Activated naive CD8-positive, alpha-beta T cell treated with anti-CD3 and anti-CD28 coated beads, Interleukin-2, amount 50 U/mL, for 24 hours (primary cell): ENCODE data around the gene GFOD2.
A peak's percentile ranks its signal among the peaks of the same experiment; 100 is the strongest.

Experiments
- ATAC-seq: fragments of 150-1000 bp; cut with Tn5 transposase; one replicate; pipeline ENCODE4 v1.10.0; 2021
- DNase-seq: peaks from one replicate; pipeline ENCODE4 v3.0.0; 2021
- H3K27ac Mint-ChIP-seq: one replicate; pipeline ENCODE4 v1.8.0; 2021; ENCODE audit warnings: mild to moderate bottlenecking, mixed read lengths
- H3K27me3 Mint-ChIP-seq: one replicate; pipeline ENCODE4 v1.8.0; 2021; ENCODE audit warnings: mixed read lengths
- H3K36me3 Mint-ChIP-seq: one replicate; pipeline ENCODE4 v1.8.0; 2021; ENCODE audit warnings: low read depth, mixed read lengths
- H3K4me1 Mint-ChIP-seq: one replicate; pipeline ENCODE4 v1.8.0; 2021; ENCODE audit warnings: mixed read lengths
- H3K4me3 Mint-ChIP-seq: one replicate; pipeline ENCODE4 v1.8.0; 2021; ENCODE audit warnings: mild to moderate bottlenecking, moderate library complexity, mixed read lengths
- H3K9me3 Mint-ChIP-seq: one replicate; pipeline ENCODE4 v1.8.0; 2021; ENCODE audit warnings: mixed read lengths

GFOD2 gene

DNA sequence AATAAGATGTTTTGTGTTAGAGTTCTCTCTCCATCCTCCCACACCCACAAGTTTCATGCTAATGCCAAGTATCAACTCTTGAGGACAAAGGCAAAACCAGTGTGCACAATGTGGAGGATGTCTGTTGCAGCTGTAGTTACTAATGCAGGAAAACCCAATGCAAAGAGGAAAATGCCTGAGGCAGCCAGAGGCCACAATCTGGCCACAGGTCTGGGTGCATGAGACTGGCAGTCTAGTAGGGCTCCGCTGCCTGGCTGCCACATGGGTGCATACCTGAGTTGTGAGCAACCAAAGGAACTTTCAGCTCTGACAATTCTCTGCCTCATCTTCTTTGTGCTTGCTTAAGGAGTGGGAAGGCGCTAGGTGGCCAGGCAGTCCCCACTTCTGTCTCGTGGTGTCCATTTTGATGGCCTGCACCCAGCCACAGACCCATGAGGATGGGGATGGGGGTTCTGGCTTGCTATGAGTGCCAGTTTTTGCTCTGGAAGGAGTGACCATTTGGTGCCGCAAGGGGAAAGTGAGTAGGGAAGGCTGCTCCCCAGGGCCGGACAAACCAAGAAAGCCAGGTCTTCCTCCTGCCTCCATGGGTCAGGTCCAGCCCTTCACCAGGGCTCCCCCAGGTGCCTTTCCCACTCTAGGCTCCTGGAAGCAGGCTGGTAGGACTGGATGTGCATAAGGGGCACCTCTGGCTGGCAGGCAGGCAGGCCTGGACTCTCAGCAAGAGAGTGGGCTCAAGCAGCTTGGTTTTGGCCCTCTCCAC, 4.2 kb upstream of the GFOD2 start:
- no peak for DNase-seq
- ATAC-seq, result no peak
- peaks cover 14% of the 10 kb centered on the region for H3K4me1 Mint-ChIP-seq
- H3K4me3 Mint-ChIP-seq, result no peak overlapping the region
- no peaks in the 10 kb centered on the region for H3K9me3 Mint-ChIP-seq
- H3K36me3 Mint-ChIP-seq, result peaks cover 7% of the 10 kb centered on the region
- H3K27me3 Mint-ChIP-seq, result no peaks in the 10 kb centered on the region
- no peak overlapping the region for H3K27ac Mint-ChIP-seq

DNA sequence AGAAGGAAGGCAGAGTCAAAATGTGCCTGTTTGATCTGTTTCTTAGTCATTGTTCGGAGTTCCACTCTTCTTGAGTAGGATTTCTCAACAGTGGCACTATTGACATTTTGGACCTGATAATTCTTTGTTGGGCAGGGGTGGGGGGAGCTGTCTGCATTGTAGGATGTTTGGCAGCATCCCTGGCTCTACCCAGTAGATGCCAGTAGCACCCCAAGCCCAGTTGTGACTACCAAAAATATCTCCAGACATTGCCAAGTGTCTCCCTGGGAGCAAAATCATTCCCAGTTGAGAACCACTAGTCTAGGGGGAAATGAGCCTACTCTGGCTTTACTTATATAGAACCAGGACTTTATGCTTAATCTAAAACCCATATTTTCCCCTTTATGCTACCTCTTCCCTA, 1.1 kb upstream of the GFOD2 start:
- peak overlapping the region; percentile 94 for H3K27ac Mint-ChIP-seq
- peaks cover 10% of the 10 kb centered on the region for H3K36me3 Mint-ChIP-seq
- H3K9me3 Mint-ChIP-seq, result no peaks in the 10 kb centered on the region
- DNase-seq (no peak), ATAC-seq (no peak)
- peak overlapping the region; percentile 94 for H3K4me3 Mint-ChIP-seq
- no peaks in the 10 kb centered on the region for H3K27me3 Mint-ChIP-seq
- H3K4me1 Mint-ChIP-seq, result peaks cover 26% of the 10 kb centered on the region

DNA sequence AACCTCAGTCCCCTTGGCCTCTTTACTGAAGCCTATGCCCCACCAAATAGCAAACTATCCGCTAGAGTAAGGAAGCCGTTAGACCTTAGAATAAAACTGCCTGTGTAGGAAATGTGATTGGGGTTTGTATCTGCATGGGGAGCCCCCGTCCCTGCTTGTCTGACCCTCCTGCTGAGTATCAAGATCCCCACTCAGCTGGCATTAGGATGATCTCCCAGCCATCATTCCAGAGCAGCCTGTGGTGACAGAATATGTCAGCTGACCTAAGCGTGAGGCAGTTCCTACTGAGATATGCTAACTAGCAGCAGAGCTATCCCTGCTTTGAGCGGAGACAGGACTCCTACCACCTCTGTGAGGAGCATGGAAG, 645 bp upstream of the GFOD2 start:
- Mint-ChIP-seq H3K27me3 (no peaks in the 10 kb centered on the region), H3K27ac (peak overlapping the region; percentile 94), H3K4me3 (peak overlapping the region; percentile 94), H3K4me1 (peaks cover 26% of the 10 kb centered on the region), H3K36me3 (peaks cover 9% of the 10 kb centered on the region), H3K9me3 (no peaks in the 10 kb centered on the region)
- ATAC-seq (peak; percentile 37), DNase-seq (peak; percentile 20)

DNA sequence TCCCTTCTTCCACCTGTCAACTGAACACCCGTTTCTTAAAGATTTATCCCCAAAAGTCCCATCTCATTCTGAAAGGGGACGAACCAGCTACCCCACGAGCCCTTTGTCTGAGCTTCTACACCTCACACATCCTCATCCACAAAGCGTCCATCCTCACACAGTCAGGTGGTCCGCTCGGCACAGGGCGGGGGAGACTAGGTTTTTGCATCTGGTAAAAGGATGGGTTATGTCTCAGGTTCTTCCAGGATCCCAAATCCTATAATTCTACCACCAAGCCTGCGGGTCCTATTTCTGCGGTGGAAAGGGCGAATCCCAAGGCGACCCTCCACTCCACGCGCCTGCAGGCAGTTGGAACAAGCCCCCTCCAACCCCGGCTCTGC, 458 bp downstream of the GFOD2 start:
- H3K4me1 Mint-ChIP-seq, result peaks cover 27% of the 10 kb centered on the region
- no peaks in the 10 kb centered on the region for H3K27me3 Mint-ChIP-seq
- ATAC-seq (peak; percentile 25), DNase-seq (peak; percentile 7)
- H3K27ac Mint-ChIP-seq, result peak overlapping the region; percentile 85
- peak overlapping the region; percentile 94 for H3K4me3 Mint-ChIP-seq
- H3K36me3 Mint-ChIP-seq, result peaks cover 9% of the 10 kb centered on the region
- no peaks in the 10 kb centered on the region for H3K9me3 Mint-ChIP-seq

DNA sequence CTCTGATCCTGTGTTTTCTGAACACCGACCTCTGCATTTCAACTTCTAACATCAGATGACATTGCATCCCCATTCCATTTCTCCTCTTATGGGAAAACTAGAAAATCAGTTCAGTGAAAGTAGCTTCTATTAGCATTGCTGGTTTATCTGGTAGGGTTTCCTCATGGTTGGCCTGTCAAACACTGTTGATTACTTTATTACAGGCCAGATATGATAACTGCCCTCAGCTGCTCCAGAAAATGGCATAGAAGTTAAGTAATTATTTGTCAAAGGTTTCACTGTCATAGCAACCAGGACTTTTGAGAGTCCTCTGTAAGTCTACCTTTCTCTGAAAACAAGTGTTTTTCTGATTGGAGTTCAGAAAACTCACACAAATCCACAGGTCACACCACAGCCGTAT, 3.0 kb downstream of the GFOD2 start:
- peaks cover 13% of the 10 kb centered on the region for H3K36me3 Mint-ChIP-seq
- no peak overlapping the region for H3K4me3 Mint-ChIP-seq
- ATAC-seq (no peak), DNase-seq (no peak)
- H3K4me1 Mint-ChIP-seq, result peaks cover 27% of the 10 kb centered on the region
- H3K27ac Mint-ChIP-seq, result no peak overlapping the region
- H3K27me3 Mint-ChIP-seq, result no peaks in the 10 kb centered on the region
- no peaks in the 10 kb centered on the region for H3K9me3 Mint-ChIP-seq

DNA sequence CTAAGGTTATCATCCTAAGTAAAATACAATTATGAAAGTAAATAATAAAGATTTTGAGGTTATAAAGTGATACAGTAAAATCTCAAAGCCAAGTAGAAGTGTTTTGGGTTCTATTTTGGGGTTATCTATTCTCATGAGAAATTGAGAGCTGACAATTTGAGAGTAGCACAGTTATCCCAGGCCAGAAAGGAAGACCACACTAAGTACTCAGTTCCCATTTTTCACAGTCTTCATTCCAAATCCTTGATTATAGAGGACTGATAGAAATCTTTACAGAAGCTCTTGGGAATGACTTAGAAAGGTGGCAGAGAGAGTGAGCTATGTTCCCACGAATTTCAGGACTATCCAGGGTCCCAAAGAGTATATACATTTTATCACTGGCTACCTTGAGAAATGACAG, 4.6 kb downstream of the GFOD2 start:
- ATAC-seq (no peak), DNase-seq (no peak)
- Mint-ChIP-seq H3K9me3 (no peaks in the 10 kb centered on the region), H3K27ac (no peak overlapping the region), H3K27me3 (no peaks in the 10 kb centered on the region), H3K4me3 (no peak overlapping the region), H3K4me1 (peaks cover 20% of the 10 kb centered on the region), H3K36me3 (peaks cover 13% of the 10 kb centered on the region)

DNA sequence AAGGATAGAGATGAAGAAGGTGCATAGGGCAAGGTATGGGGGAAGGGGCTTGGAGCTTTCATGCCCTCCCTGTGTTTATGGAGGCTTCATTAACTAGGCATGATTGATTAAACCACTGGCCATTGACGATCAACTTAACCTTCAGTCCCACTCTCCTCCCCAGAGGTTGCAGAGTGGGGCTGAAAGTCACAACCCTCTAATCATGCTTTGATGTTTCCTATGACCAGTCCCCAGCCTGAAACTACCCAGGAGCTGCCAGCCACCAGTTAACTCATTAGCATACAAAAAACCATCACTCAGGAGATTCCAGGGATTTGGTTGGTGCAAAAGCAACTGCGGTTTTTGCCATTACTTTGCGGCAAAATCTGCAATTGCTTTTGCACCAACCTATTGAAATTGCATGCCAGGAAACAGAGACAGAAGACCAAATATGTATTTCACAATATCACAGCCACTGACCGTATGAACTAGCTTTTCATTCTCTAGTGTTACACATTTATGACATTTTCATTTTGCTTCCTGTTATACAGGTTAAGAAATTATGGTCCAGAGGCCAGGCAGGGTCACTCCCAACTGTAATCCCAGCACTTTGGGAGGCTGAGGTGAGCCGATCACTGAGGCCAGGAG, 5.4 kb downstream of the GFOD2 start:
- Mint-ChIP-seq H3K27ac (no peak overlapping the region), H3K4me1 (peaks cover 17% of the 10 kb centered on the region), H3K9me3 (no peaks in the 10 kb centered on the region), H3K4me3 (no peak overlapping the region), H3K36me3 (peaks cover 13% of the 10 kb centered on the region), H3K27me3 (no peaks in the 10 kb centered on the region)
- DNase-seq (no peak), ATAC-seq (no peak)

DNA sequence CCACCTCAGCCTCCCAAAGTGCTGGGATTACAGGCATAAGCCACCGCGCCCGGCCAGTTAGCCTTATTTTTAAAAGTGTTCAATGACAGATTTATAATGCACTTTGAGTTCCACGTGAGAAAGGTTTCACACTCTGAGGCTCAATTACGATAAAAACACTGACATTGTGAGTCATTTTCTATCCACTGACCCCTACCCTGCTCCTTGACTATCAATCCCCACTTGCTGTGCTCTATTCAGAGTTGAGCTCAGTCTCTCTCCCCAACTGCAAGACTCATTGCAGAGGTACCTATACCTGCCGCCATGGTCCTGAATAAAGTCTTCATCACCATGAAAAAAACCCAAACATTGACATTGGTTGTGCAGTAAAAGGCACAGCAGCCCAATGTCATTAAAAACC, 8.5 kb downstream of the GFOD2 start:
- H3K4me3 Mint-ChIP-seq, result no peak overlapping the region
- DNase-seq (no peak), ATAC-seq (no peak)
- no peaks in the 10 kb centered on the region for H3K9me3 Mint-ChIP-seq
- peaks cover 3% of the 10 kb centered on the region for H3K36me3 Mint-ChIP-seq
- no peaks in the 10 kb centered on the region for H3K27me3 Mint-ChIP-seq
- peaks cover 1% of the 10 kb centered on the region for H3K4me1 Mint-ChIP-seq
- H3K27ac Mint-ChIP-seq, result no peak overlapping the region

DNA sequence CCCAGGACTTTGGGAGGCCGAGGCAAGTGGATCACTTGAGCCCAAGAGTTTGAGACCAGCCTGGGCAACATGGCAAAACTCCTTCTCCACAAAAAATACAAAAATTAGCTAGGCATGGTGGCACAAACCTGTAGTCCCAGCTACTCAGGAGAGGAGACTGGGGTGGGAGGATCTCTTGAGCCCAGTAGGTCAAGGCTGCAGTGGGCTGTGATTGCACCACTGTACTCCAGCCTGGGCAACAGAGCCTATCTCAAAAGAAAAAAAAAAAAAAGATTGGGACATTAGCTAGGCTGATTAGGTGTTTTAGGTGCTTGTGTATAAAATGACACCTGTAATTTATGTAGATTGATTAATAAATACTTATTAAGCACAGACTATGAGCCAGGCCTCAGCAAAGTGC, 10.1 kb downstream of the GFOD2 start:
- H3K36me3 Mint-ChIP-seq, result peaks cover 3% of the 10 kb centered on the region
- no peak overlapping the region for H3K4me3 Mint-ChIP-seq
- H3K27ac Mint-ChIP-seq, result no peak overlapping the region
- no peaks in the 10 kb centered on the region for H3K27me3 Mint-ChIP-seq
- no peaks in the 10 kb centered on the region for H3K9me3 Mint-ChIP-seq
- DNase-seq (no peak), ATAC-seq (no peak)
- H3K4me1 Mint-ChIP-seq, result peaks cover 5% of the 10 kb centered on the region

DNA sequence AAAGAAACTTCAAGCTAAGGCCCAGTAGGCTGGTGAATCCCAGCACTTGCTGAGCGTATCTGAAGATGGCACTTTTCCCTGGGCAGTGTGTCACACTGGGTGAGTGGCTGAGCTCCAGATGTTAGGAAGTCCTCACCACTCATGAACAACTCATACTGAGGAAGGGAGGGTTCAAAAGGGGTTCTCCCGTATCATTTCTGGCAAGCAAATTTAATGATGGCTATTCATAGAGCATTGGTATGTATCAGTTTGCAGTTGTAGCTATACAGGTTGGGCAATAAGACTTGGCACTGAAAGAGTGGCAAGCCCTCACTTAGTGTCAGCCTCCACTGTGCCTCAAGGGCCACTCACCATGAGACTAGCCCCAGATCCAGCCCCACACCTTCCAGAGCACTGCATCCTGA, 10.7 kb downstream of the GFOD2 start:
- Mint-ChIP-seq H3K27ac (no peak overlapping the region), H3K4me1 (peaks cover 12% of the 10 kb centered on the region), H3K27me3 (no peaks in the 10 kb centered on the region), H3K9me3 (no peaks in the 10 kb centered on the region), H3K4me3 (no peak overlapping the region), H3K36me3 (peaks cover 5% of the 10 kb centered on the region)
- DNase-seq (no peak), ATAC-seq (no peak)

DNA sequence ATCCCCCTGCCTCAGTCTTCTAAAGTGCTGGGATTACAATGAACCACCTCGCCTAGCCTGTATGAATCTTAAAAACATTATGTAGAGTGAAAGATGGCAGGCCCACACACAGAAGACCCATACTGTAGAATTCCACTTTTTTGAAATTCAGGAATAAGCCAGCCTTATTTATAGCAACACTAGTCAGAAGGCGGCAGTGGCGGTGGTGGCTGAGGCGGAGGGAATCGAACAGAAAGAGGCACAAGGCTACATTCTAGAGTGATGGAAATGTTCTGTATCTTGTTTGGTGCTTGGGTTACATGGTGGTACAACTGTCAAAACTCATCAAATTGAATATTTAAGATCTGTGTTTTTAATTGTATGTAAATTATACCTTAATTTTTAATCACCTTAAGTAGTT, 11.3 kb downstream of the GFOD2 start:
- Mint-ChIP-seq H3K27me3 (no peaks in the 10 kb centered on the region), H3K36me3 (peaks cover 7% of the 10 kb centered on the region), H3K4me1 (peaks cover 18% of the 10 kb centered on the region), H3K4me3 (no peak overlapping the region), H3K9me3 (no peaks in the 10 kb centered on the region), H3K27ac (no peak overlapping the region)
- DNase-seq (no peak), ATAC-seq (no peak)

DNA sequence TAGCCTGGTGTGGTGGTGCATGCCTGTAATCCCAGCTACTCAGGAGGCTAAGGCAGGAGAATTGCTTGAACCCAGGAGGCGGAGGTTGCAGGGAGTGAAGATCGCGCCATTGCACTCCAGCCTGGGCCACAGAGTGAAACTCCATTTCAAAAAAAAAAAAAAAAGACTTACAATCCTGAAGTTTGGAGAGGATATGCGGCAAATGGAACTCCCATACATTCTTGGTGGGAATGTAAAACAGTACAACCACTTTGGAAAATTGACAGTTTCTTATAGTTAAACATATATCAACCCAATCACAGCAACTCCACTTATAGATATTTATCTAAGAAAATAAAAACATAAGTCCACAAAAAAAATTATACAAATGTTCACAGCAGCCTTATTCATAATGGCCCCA, 11.9 kb downstream of the GFOD2 start:
- Mint-ChIP-seq H3K9me3 (no peaks in the 10 kb centered on the region), H3K27ac (no peak overlapping the region), H3K36me3 (peaks cover 7% of the 10 kb centered on the region), H3K27me3 (no peaks in the 10 kb centered on the region), H3K4me1 (peaks cover 19% of the 10 kb centered on the region), H3K4me3 (no peak overlapping the region)
- DNase-seq (no peak), ATAC-seq (no peak)

DNA sequence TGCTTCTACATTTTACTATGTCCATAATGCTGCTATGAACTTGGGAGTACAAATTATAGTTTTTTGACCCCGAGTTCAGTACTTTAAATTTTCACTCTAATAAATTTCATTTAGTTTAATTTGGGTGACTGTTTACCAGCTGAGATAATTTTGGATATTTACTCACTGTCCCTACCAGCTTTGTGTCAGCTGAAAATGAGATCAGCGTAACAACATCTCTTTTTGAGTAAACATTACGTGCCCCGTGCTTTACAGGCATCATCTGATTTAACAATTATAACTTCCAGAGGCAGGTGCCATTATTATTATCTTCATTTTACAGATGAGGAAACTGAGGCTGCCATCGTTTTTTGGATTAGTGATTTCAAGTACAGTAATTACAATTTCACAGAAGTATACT, 15.0 kb downstream of the GFOD2 start:
- H3K27ac Mint-ChIP-seq, result peak overlapping the region; percentile 38
- peaks cover 19% of the 10 kb centered on the region for H3K4me1 Mint-ChIP-seq
- H3K4me3 Mint-ChIP-seq, result no peak overlapping the region
- DNase-seq, result no peak
- peaks cover 3% of the 10 kb centered on the region for H3K36me3 Mint-ChIP-seq
- no peak for ATAC-seq
- H3K9me3 Mint-ChIP-seq, result no peaks in the 10 kb centered on the region
- H3K27me3 Mint-ChIP-seq, result no peaks in the 10 kb centered on the region

DNA sequence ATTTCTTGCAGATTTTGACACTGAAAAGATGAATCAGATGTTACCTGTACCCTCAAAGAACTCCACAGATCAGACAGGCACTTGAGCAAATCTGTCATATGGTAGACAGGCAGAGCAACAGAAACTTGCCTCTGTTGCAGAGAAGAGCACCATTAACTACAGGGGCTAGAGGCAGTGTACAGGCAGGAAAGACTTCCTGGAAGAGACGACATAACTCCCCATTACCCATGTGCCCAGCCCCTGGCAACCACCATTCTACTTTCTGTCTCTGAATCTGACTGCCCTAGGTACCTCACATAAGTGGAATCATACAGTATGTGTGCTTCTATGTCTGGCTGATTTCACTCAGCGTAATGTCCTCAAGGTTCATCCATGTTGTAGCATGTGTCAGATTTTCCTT, 15.5 kb downstream of the GFOD2 start:
- Mint-ChIP-seq H3K4me3 (no peak overlapping the region), H3K9me3 (peaks cover 2% of the 10 kb centered on the region), H3K27ac (peak overlapping the region; percentile 38), H3K36me3 (peaks cover 5% of the 10 kb centered on the region), H3K4me1 (peaks cover 19% of the 10 kb centered on the region), H3K27me3 (no peaks in the 10 kb centered on the region)
- DNase-seq (no peak), ATAC-seq (peak; percentile 57)

DNA sequence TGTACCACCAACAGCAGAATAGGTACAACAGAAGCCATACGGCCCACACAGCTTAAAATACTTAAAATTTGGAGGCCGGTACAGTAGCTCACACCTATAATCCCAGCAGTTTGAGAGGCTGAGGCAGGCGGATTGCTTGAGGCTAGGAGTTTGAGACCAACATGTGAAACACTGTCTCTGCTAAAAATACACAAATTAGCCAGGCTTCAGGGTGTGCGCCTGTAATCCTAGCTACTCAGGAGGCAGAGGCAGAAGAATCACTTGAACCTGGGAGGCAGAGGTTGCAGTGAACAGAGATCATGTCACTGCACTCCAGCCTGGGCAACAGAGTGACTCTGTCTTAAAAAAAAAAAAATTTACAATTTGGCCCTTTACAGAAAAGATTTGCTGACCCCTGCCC, 17.0 kb downstream of the GFOD2 start:
- Mint-ChIP-seq H3K9me3 (peaks cover 3% of the 10 kb centered on the region), H3K27ac (no peak overlapping the region), H3K36me3 (peaks cover 10% of the 10 kb centered on the region), H3K4me3 (no peak overlapping the region), H3K27me3 (no peaks in the 10 kb centered on the region), H3K4me1 (peaks cover 19% of the 10 kb centered on the region)
- ATAC-seq, result no peak
- DNase-seq, result no peak
